HG02981 (cell line): ENCODE data around the gene FUCA2.
"Not testable (repeated sequence)": the region's sequence is repeated elsewhere in the genome, so short reads cannot be mapped to it uniquely, and the experiment has no call there.

Source experiments
- ATAC-seq: cut with Tn5 transposase; IDR thresholded peaks from one replicate; pipeline ENCODE4 v1.9.1; 2021; ENCODE audit warnings: mild to moderate bottlenecking, moderate library complexity; ENCODE audit not compliant: unreplicated experiment

The FUCA2 gene

DNA sequence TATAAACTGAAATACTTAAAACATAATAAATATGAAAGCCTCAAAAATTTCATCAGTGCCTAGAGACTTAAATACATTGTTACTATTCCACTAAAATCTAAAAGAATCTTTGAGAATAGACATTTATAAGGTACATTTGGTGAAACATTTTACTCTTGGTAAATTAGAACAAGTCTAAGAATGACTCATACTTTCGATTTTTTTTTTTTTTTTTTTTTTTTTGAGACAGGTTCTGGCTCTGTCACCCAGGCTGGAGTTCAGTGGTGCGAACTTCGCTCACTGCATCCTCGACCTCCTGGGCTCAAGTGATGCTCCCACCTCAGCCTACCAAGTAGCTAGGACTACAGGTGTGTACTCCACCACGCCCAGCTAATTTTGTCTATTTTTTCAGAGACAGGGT lies 6.4 kb downstream of the FUCA2 start:
- no peak for ATAC-seq

GRCh38 chr6:143504369-143504768 lies 7.2 kb downstream of the FUCA2 start:
- no peak for ATAC-seq

DNA sequence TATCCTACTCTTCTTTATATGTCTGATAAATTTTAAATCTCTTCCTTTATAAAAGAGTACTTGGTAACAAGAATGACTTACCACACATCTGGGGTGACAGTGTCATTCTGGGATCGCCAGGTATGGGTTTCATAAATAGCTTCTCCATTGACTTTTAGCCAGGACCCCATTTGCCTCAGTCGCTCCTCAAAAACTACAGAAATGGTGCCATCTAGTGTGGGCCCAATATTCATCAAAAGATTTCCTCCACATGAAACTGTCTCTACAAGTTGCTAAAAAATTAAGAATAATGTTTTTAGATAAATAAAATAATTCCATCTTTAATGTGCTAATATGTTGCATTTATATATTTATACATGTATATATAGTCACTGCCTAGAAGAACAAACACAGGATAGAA lies 9.7 kb downstream of the FUCA2 start:
- no peak for ATAC-seq

GRCh38 chr6:143498428-143498827 lies 13.1 kb downstream of the FUCA2 start:
- ATAC-seq = no peak

GRCh38 chr6:143496974-143497373 lies 14.5 kb downstream of the FUCA2 start:
- ATAC-seq = no peak

DNA sequence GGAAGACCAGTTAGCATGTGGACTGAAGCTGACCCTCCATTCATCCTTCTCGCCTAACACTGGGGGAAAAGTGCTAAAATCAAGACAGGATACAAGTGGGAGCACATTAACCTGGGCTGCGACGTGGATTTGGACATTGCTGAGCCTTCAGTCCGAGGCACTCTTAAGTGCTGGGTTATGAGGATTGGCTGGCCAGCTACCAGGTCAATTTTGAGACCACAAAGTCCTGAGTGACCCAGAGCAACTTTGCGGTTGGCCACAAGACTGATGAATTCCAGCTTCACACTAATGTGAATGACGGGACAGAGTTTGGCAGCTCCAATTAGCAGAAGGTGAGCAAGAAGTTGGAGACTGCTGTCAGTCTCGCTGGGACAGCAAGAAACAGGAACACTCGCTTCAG lies 20.7 kb downstream of the FUCA2 start:
- ATAC-seq = no peak

DNA sequence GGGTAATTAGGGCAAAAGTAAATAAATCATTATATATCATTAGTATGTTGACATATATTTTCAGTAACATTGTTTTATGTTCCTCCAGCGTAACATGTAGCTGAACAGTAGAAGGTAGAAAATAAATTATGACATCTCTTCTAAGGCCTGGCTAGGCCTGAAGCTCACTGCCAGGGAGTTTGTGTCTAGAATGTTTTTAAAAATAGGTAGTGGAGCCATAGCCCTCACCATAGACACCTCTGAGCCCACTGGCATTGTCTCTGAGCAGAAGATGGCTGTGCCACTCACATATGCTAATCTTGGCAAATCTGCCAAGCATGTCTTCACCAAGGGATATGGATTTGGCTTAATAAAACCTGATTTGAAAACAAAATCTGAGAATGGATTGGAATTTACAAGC lies 21.3 kb downstream of the FUCA2 start:
- no peak for ATAC-seq

GRCh38 chr6:143486752-143487151 lies 24.8 kb downstream of the FUCA2 start:
- no peak for ATAC-seq

DNA sequence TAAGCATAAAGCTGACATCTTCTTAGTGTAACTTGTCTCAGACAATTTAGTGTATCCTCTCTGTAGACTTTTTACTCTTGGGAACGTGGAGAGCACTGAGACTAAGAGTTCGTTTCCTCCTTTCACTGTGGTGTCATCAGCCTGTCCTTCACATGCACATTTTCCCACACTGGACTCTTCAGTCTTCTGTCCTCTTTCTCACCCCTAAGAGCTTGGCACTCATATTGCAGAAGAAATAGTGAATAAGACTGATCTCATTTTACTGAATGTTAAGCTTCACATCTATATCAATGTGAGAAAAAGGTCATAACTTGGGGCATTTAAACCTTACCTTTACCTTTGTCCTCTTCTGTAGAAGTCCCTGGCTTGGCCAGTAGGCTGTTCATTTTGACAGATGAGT lies 25.6 kb downstream of the FUCA2 start:
- ATAC-seq = no peak

GRCh38 chr6:143482593-143482992 lies 28.9 kb downstream of the FUCA2 start:
- no peak for ATAC-seq

GRCh38 chr6:143478479-143479062 lies 32.9 kb downstream of the FUCA2 start:
- ATAC-seq = no peak

- ATAC-seq = no peak
Observed at GRCh38 chr6:143476545-143476944, 35.0 kb downstream of the FUCA2 start.

DNA sequence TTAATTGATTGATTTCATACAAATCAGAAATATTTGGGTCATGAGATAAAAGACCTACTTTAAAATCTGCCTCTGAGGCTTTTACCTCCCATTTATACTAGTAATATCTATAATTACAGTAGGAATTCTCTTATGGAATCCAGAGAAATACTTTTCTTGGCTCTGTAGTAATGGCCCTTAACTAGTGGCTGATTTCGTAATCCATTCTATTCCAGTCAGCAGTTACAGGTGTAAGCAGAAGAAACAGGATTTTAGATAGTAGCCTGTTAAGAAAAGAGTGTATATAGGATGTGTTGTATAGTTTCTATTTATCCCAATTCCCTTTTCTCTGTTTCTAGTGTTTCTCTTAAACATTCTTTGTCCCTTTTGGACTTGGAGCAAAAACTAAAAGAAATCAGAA lies 39.7 kb downstream of the FUCA2 start:
- ATAC-seq = no peak

DNA sequence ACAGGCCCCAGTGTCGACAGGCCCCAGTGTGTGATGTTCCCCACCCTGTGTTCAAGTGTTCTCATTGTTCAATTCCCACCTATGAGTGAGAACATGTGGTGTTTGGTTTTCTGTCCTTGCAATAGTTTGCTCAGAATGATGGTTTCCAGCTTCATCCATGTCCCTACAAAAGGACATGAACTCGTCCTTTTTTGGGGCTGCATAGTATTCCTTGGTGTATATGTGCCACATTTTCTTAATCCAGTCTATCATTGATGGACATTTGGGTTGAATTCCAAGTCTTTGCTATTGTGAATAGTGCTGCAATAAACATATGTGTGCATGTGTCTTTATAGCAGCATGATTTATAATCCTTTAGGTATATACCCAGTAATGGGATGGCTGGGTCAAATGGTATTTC lies 42.7 kb downstream of the FUCA2 start:
- not testable (repeated sequence) for ATAC-seq

DNA sequence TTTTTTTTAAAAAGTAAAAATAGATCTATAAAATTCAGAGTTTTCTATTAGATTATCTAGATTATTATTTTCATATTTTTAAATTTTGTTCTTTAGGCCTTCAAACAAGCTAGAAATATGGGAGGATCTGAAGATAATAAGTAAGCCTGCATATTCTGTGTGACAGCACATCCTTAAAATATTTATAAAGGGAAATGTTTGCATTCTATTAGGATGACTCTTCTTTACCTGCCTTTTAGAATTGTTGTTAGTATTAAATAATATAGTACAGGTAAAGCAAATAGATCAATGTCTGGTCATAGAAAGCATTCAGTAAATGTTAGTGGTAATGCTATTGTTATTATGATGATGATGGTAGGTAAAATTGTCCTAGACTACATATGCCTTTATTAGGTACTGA lies 43.5 kb downstream of the FUCA2 start:
- no peak for ATAC-seq

DNA sequence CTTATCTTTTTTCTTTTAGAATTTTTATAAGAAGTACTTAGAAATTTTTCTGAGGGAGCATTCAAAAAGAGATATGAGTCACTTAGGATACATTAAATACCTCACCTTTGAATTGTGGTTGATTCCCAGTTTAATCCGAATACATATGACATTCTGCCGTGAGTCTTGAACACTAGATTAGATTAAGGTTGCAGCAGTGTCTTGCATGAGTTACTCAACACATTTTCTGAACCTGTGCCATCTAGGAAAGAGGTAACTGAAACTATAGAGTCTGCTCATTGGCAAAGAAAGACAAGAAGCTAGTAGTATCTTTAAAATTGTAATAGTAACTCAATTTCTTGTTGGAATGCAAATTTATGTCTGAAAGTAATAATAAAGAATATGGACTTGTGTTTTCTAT lies 46.0 kb downstream of the FUCA2 start:
- ATAC-seq = no peak

DNA sequence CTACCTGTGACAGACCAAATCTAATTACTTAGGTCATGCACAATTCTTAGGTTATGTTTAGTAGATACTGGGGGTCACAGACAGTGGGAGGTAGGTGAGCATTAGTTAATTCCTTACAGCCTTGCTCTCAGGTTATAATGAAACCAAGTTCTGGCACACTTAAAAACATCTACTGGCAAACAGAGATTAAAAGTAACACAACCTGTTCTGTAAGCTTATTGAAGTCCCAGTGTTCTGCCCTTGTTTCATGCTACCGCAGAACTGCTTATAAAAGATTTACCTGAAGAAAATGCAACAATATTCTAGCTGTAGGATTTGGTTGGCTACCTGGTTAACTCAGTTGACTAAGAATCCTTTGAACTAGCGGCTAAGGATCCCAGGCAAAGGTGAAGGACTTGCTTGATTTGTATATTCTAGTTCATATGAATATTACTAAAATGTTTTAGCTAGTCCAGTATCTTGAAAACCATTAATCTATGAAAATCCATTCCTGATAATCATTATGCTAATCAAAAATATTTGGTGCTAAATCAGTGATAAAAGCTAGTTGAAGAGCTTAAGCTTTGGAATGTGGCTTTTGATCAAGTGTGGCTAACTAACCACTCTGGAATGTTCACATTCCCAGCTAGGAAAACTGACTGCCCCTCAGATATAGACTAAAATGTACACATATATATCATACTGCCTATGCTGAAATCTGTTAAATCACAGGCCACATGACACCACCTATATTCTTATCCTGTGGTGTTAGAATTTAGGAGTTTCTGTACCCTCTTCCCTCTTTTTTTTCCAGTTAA lies 53.8 kb downstream of the FUCA2 start:
- no peak for ATAC-seq

DNA sequence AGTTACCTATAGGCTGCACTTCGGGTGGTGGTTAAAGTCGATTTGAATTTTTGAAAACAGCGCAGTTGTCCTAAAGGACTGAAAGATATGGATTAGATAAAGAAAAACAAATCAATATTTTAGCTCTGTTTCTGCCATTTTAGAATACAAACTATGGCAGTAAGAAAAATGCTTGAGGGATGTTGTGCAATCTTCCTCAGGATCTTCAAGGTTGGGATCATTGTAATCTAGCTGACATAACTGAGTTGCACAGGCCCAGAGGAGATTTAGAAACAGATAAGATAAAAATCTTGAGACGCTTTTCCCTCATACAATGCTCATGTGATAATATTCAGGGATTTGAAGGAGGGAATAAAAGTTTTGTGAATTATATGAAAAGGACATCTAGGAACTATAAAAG lies 60.0 kb downstream of the FUCA2 start:
- ATAC-seq = no peak

DNA sequence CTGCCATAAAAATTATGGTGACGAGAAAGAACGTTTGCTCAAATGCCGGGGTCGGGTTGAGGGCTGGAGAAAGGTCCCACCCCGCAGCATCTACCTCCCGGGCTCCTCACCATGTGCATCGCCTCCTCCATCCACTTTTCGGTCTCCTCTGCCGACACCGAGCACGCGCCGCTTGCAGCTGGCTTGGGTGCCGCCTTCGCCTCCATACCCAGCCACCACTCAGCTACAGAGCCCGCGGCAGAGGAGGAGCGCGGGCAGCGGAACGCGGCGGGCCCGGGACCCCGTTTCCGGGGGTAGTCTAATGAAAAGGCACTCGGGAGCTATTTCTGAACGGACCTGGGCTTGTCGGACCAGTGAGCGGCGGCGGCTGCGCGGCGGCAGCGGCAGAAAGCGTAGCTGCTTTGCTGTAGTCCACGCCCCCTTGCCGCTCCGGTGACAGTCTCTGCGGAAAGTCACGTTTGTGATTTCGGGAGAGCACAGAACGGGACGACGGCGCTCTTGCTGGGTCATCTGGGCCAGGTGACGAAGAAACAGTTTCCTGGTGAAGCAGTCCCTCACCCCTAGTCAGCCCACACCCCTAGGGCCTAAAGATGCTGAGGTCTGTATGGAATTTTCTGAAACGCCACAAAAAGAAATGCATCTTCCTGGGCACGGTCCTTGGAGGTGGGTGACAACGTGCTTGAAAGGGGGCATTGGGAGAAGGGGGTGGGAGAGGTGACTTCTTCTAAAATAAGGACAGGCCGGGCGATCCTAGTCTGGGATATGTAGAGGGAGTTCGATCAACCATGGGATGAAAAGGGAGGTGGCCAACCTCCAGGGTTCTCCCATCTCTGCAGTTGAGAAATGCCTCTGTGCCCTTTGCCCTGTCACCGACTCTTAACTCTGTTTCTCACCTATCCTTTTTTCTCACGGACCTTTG lies 60.8 kb downstream of the FUCA2 start, which contains the start of the genes ADAT2 and PEX3:
ADAT2 (minus strand) TSS at position 243 of the 919 bp plus-strand sequence; CDS start at position 206, 37 bp downstream.
PEX3 (plus strand) TSS at position 353 of the 919 bp plus-strand sequence; CDS start at position 591, 238 bp downstream.
- peak; percentile 93 for ATAC-seq

DNA sequence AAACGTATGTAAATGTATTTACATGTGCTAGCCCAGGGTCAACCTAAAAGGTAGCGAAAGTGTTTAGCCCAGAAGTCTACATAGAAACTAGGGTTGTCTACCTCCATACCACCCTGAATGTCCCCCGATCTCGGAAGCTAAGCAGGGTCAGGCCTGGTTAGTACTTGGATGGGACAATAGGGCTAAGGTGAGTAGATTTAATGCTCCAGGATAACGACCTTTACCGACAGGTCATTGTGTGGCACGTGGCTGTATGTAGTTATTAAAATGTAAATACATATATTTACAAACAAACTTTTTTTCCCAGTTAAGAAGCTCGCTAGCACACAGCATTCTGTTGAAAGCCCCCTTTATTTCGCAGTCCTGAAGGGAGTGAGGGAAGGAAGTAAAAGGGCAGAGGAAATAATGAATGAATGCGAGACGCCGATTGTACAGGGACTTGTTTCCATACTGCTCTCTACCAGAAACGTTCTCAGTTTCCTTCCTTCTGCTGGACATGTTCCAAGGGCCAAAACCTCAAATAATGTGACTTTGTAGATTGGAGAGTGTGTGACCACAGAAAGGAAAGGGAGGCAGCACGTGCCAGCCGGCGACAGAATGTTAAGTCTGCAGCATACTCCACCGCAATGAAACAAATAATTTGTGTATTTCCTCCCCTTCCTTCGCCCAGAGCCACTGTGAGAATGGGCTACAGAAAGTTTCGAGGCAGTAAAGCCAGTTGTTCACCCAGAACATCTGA lies 61.6 kb downstream of the FUCA2 start:
- ATAC-seq = peak; percentile 0
